Glomerular endothelial cell (primary cell): Measurements from ENCODE around the gene SLC25A2. TPM values are rescaled to one million over a fixed set of nuclear protein-coding genes. Genes with fewer than 3 reads are reported as not detected.
"Not testable (repeated sequence)": the region's sequence is repeated elsewhere in the genome, so short reads cannot be mapped to it uniquely, and the experiment has no call there.

Experiments used
- DNase-seq: peaks from one replicate; pipeline ENCODE4 v3.0.0-alpha.2; 2011; ENCODE audit warnings: low read depth, low spot score; ENCODE audit errors: extremely low read depth
- total RNA-seq: library from RNA; depleted of rRNA; stranded (reverse); fragments of >200 nt; gene quantifications from 2 replicates; pipeline ENCODE4 v1.2.3, GENCODE V29; 2015

Gene SLC25A2
- 0.76 TPM in 1 of 2 replicates, not detected in the other for total RNA-seq

DNA sequence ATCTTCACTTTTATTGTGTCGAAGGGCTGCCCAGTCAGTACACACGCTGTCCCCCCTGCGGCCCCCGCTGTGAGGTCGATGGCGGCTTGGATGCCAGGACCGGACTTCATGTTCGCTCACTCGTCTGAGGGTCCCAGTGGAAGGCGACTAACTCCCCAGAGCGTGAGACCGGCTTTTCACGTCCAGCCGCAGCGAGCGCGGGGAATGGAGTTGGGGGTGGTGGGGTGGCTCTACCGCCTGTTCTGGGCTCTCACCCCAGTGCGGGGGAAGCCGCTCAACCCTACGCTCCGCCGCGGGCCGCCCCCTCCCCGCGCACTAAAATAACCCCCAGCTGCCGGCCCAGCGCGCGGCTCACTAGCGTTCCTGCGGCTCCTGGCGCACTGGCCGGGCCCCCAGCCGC lies at the start of gene SLC25A2:
Gene SLC25A2 (minus strand): TSS at position 294 of the 400 bp plus-strand sequence. CDS start 184 bp downstream, at position 110.
- no peak for DNase-seq

DNA sequence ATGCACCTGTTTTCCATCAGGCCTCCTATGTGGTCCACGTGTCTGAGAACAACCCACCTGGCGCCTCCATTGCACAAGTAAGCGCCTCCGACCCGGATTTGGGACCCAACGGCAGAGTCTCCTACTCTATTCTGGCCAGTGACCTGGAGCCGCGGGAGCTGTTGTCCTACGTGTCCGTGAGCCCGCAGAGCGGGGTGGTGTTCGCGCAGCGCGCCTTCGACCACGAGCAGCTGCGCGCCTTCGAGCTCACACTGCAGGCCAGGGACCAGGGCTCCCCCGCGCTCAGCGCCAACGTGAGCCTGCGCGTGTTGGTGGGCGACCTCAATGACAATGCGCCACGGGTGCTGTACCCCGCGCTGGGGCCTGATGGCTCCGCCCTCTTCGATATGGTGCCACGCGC lies 47.7 kb upstream of the SLC25A2 start:
- no peak for DNase-seq

DNA sequence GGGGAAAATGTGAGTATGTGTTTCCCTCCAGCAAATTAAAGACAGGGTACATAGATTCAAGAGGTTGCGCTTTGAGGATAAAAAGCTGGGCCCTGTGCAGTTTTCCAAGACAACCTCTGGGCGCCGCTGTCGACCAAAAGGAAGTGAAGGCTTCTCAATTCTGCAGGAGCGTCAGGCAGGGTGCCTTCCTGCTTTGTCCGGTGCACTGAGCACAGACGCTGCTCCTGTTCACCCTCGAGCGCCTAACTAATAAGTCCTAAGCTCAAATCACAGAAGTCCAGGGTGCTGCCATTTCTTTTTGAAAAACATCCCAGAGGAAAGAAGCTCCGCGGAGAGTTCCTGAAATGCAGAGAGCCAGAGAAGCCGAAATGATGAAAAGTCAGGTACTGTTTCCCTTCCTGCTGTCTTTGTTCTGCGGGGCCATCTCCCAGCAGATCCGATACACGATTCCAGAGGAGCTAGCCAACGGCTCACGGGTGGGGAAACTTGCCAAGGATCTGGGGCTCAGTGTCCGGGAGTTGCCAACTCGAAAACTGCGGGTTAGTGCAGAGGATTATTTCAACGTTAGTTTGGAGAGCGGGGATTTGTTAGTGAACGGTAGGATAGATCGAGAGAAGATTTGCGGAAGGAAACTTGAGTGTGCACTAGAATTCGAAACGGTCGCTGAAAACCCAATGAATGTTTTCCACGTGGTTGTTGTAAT lies 46.2 kb upstream of the SLC25A2 start, which contains the start of gene PCDHGB1:
Gene PCDHGB1 (plus strand): TSS at position 183 of the 703 bp plus-strand sequence. CDS start 162 bp downstream, at position 345.
- DNase-seq = no peak

DNA sequence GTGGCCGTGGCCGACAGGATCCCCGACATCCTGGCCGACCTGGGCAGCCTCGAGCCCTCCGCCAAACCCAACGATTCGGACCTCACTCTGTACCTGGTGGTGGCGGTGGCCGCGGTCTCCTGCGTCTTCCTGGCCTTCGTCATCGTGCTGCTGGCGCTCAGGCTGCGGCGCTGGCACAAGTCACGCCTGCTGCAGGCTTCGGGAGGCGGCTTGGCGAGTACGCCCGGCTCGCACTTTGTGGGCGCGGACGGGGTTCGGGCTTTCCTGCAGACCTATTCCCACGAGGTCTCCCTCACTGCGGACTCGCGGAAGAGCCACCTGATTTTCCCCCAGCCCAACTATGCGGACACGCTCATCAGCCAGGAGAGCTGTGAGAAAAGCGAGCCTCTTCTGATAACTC lies 42.2 kb upstream of the SLC25A2 start:
- not testable (repeated sequence) for DNase-seq

DNA sequence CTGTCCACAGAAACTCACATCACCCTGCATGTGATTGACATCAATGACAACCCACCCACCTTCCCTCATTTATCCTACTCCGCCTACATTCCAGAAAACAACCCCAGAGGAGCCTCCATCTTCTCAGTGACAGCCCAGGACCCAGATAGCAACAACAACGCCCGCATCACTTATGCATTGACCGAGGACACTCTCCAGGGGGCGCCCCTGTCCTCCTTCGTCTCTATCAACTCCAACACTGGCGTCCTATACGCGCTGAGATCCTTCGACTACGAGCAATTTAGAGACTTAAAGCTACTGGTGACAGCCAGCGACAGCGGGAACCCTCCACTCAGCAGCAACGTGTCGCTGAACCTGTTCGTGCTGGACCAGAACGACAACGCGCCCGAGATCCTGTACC lies 41.5 kb upstream of the SLC25A2 start:
- no peak for DNase-seq

DNA sequence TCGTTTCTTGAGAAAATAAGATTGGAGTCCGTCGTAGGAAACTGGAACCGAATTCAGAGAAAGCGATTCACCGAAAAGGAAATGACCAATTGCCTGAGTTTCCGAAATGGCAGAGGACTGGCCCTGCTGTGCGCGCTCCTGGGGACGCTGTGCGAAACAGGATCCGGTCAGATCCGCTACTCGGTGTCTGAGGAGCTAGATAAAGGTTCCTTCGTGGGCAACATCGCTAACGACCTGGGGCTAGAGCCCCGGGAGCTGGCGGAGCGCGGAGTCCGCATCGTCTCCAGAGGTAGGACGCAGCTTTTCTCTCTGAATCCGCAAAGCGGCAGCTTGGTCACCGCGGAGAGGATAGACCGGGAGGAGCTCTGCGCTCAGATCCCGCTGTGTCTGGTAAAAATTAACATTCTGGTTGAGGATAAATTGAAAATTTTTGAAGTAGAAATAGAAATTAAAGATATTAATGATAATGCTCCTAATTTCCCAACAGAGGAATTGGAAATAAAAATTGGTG lies 40.2 kb upstream of the SLC25A2 start:
- no peak for DNase-seq

DNA sequence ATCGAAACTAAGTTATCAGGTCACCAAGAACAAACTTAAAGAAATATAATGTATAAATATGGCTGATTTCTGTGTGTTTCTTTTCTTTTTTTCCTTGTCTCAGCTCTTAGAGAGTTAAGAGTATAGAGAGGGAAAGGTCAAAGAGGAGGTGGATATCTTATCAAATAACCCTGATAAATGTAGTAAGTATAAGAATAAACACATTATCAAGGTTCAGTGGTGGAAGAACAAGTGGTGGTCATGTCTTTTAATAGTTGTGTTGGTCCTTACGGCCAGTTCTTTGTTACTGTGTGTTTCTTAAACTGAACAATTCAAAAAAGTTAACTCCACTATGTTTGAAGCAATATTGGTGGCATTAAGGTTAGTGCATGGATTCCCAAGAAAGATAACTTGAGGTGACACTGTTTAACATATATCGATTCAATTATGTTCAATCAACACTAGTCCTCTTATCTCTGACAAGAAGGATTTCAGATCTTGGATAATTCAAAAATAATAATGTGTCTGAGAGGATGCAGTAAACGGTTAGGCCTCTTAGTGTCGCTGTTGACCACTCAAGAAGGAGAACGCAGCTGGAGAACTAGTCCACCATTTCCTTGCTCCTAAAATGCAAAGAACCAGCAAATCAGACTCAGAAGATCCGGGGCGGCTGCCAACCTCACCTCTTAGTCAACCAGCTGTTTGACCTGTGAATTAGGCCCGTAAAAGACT lies 39.5 kb upstream of the SLC25A2 start, which contains the start of gene PCDHGA3:
Gene PCDHGA3 (plus strand): TSS at position 588 of the 711 bp plus-strand sequence. CDS start 205 bp downstream, outside the sequence.
- DNase-seq = no peak

DNA sequence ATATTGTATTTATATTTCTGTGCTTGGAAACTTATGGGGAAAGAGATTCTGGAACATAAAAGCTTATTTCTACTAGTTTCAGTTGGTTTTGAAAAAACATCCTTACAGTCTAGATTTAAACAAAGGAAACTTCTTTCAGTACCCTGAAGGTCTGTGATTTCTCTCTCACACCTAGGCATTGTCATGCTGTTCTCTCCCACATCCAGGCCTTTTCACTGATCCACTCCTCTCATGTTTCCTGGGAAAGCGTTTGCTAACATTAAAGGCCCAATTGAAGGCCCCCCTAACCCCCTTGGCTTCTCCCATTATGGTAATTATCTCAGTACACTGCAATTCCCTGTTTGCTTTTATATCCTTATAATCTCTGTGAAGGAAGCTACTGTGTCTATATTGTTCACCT lies 38.9 kb upstream of the SLC25A2 start:
- DNase-seq = no peak

DNA sequence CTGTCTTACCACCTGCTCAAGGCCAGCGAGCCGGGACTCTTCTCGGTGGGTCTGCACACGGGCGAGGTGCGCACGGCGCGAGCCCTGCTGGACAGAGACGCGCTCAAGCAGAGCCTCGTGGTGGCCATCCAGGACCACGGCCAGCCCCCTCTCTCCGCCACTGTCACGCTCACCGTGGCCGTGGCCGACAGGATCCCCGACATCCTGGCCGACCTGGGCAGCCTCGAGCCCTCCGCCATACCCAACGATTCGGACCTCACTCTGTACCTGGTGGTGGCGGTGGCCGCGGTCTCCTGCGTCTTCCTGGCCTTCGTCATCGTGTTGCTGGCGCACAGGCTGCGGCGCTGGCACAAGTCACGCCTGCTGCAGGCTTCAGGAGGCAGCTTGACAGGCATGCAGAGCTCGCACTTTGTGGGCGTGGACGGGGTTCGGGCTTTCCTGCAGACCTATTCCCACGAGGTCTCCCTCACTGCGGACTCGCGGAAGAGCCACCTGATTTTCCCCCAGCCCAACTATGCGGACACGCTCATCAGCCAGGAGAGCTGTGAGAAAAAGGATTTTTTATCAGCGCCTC lies 37.0 kb upstream of the SLC25A2 start:
- DNase-seq = not testable (repeated sequence)

DNA sequence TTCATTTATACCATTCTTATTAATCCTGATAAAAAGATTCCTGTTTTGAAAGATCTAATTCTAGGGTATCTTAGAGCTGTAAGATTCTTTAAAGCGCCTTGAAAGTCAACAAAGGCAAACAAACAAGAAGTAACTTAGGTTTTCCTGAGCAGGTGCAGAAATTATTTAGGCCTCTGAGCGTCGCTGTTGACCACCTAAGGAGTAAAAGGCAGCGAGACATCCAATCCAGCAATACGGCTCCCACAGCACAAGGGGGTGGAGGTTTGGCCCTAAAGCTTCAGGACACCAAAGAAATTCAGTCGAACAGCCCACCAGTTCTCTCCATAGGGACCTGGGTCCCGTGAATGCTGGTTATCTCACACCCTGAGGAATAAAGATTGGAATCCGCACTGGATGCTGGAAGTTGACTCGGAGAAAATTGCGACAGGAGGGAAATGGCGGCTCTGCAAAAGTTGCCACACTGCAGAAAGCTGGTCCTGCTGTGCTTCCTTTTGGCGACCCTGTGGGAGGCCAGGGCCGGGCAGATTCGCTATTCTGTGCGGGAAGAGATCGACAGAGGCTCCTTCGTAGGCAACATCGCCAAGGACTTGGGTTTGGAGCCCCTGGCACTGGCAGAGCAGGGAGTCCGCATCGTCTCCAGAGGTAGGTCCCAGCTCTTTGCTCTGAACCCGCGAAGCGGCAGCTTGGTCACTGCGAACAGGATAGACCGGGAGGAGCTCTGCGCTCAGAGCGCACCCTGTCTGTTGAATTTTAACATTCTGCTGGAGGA lies 34.9 kb upstream of the SLC25A2 start, which contains the start of gene PCDHGA2:
Gene PCDHGA2 (plus strand): TSS at position 223 of the 769 bp plus-strand sequence.
- no peak for DNase-seq

DNA sequence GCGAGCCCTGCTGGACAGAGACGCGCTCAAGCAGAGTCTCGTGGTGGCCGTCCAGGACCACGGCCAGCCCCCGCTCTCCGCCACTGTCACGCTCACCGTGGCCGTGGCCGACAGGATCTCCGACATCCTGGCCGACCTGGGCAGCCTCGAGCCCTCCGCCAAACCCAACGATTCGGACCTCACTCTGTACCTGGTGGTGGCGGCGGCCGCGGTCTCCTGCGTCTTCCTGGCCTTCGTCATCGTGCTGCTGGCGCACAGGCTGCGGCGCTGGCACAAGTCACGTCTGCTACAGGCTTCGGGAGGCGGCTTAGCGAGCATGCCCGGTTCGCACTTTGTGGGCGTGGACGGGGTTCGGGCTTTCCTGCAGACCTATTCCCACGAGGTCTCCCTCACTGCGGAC lies 28.7 kb upstream of the SLC25A2 start:
- DNase-seq = not testable (repeated sequence)

DNA sequence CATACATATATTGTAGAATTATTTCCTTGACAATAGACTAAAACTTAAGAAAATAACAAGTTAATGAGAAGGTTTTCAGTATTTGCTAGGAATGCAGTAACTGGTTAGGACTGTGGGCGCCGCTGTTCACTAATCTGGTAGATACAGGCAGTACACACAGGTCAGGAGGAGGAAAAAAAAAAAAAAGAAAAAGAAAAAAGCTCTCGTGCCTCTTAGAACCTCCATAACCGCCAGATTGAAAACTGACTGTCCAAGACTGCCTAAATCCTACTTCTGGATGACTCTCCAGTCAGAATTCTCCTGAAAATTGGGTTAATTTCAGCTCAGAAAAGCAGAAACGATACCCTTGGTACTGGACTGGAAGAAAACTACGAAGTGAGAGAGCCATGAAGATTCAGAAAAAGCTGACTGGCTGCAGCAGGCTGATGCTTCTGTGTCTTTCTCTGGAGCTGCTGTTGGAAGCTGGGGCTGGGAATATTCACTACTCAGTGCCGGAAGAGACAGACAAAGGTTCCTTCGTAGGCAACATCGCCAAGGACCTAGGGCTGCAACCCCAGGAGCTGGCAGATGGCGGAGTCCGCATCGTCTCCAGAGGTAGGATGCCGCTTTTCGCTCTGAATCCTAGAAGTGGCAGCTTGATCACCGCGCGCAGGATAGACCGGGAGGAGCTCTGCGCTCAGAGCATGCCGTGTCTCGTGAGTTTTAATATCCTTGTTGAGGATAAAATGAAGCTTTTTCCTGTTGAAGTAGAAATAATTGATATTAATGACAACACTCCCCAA lies 26.6 kb upstream of the SLC25A2 start, which contains the start of gene PCDHGA1:
Gene PCDHGA1 (plus strand): TSS at position 216 of the 782 bp plus-strand sequence.
- no peak for DNase-seq

DNA sequence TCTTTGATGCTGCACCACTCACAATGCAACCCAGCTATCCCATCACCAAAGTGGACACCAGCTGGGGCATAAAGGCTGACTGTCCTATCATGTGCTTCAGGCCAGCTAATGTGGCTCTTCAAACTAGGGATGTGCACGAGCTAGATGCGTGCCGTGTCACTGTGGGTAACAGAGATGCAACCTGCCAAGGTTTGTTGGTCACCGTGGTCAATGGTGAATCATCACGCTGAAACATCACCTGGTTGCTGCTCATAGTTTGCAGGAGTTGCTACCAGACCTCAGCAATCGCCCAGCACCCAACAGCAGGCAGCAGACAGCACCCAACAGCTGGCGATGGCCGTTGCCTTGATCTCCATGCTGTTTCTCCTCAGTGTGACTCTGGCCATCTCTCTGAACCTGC lies 24.4 kb upstream of the SLC25A2 start:
- no peak for DNase-seq

DNA sequence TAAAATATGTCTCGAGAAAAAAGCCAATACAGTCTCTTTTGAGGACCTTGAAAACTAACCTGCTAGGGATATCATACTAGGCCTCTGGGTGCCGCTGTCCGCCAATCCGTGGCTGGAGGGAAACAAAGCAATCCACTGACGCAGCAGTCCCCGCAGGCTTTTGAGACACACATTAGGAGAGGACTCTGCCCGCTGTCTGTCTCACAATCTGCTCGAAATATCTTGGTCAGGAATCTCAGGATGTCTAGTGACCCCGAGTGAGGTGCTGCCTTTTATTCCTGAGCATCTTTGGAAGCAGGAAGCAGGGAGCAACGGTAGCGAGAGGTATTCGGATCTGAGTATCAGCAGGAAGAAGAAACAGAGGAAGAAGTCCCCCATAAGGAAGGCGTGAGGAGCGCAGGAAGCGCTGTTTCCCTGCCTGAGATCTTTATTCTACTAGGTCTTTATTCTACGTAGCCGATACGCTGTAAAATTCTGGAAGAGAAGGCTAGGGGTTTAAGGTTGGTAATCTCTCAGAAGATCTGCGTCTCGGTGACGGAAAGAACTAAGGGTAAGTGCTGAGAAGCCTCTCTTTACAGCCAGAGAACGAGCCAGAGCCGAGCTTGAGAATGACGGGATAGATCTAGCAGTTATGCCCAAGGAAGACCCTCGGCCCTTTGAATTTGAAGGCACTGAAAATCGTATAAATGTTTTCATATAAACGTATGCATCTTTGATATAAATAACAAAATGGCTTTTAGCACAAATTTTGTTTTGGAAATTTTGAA lies 22.4 kb upstream of the SLC25A2 start:
- DNase-seq = no peak

DNA sequence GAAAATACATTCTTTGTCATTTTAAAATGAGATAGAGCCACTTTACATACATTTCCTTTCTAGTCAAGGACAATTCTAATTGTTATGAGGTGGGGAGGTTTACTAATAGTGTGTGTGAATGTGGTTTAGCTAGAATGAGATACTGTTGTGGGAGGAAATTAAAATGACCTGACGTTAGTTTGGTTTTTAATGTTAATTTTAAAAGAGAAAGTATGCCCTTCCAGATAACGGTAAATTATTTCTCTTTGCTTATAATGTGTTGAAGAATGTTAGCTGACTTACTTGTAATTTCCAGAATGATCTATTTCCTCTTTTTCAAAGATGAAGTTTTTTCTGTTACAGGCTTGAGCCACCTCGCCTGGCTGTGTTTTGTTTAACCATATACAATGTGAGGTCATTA lies 18.4 kb upstream of the SLC25A2 start:
- no peak for DNase-seq

DNA sequence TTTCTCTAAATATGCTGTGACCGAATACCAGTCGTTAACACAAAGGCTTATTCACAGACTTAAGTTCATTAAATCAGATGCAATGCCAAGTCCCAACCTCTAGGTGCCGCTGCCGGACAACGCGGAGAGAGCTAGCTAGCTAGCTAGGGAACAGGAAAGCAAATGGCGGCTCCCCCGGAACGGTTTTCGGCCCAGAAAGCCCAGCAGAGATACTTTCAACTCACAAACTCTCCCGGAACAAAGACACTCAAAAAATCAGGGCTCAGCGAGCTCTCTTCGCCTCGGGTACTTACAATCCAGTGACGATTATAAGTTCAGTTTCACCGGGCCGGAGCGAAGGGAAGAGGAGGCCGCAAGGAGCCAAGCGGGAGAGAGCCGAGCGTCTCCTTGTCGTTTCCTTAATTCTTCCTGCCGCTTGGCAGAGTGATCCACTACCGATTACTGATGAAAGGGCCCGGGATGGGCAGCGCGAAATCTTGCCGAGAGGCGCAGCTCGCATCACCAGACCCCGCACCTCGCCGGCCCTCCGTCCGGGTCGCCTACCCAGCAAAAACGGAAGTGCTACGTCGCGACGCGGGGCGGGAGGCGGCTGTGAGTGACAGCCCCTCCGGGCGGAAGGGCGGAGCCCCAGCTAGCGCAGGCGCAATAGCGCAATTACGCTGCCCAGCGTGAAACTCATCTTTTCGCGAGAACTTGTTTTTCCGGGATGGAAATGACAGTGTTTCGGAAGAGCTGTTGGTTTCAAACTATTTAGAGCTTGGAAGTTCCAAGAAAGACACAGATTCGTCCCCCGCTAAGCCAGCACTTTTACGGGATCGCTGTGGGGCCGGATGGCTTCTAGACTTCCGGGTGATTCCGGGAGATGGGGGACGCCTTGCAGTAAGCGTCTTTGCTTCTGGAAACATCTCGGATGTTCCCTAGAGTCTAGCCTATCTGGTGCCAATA lies 16.6 kb upstream of the SLC25A2 start, which contains the start of gene TAF7:
Gene TAF7 (minus strand): TSS at position 560 of the 945 bp plus-strand sequence. CDS start 740 bp downstream, outside the sequence.
- DNase-seq = peak; percentile 89

DNA sequence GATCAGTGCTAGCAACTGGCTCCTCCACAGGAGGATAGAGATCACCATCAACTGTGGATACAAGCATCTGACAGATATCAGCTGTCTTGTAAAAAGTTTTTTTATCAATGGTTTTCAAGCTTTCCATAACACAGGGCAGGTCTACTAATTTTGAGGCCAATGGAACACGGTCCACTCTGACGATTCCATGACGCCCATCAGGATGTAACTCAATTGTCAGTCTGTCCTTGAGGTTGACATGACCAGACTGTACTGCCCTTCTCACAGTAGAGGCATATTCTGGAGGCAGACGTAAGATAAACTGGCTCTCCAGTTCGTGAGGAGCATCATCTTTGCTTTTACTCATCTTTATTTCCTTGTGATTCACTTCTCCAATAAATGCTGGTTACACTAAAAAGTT lies 15.8 kb upstream of the SLC25A2 start:
- DNase-seq = no peak

DNA sequence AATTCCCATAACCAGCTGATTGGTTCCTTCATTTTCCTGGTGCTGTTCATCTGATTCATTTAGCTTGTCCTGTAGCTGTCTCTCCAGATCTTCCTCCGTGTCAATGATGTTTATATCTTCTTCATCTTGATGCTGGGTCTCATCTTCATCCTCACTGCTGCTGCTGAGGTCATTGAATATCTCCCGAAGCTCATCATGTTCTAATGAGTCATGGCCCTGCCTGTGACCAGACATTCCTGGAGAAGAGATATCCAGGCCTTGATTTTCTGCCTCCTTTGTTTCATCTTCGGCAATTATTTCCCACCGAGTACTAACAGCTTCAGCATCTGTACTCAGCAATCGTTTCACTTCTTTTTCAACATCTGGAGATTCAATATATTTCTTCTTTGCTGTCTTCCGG lies 15.4 kb upstream of the SLC25A2 start:
- DNase-seq = no peak
